HG02870 (cell line): ENCODE measurements around the gene CIB1.

ENCODE experiments used
- ATAC-seq: cut with Tn5 transposase; IDR thresholded peaks from one replicate; pipeline ENCODE4 v1.9.1; 2021; ENCODE audit warnings: mild to moderate bottlenecking, moderate library complexity; ENCODE audit not compliant: unreplicated experiment

CIB1 gene

GRCh38 chr15:90241343-90242192 is 7.8 kb upstream of the CIB1 start:
- ATAC-seq, result no peak

GRCh38 chr15:90240856-90241255 is 7.1 kb upstream of the CIB1 start:
- no peak for ATAC-seq

GRCh38 chr15:90239371-90239770 is 5.6 kb upstream of the CIB1 start:
- ATAC-seq, result no peak

- ATAC-seq, result peak; percentile 66
Observed at GRCh38 chr15:90234096-90234988, 601 bp upstream of the CIB1 start, which contains the start of gene GDPGP1. GDPGP1 (plus strand) TSS chr15:90234209; CDS start chr15:90240909, 6,700 bp downstream.

- ATAC-seq, result no peak
Observed at GRCh38 chr15:90232941-90233386, 777 bp downstream of the CIB1 start.

GRCh38 chr15:90232196-90232595 is 1.5 kb downstream of the CIB1 start:
- ATAC-seq, result no peak

GRCh38 chr15:90231028-90232017 is 2.4 kb downstream of the CIB1 start:
- ATAC-seq, result no peak

GRCh38 chr15:90230610-90231009 is 3.1 kb downstream of the CIB1 start:
- ATAC-seq, result no peak

GRCh38 chr15:90230071-90230494 is 3.7 kb downstream of the CIB1 start:
- ATAC-seq, result no peak

- no peak for ATAC-seq
Observed at GRCh38 chr15:90228960-90229359, 4.8 kb downstream of the CIB1 start.

GRCh38 chr15:90227816-90228772 is 5.6 kb downstream of the CIB1 start:
- no peak for ATAC-seq

GRCh38 chr15:90227336-90227735 is 6.4 kb downstream of the CIB1 start:
- no peak for ATAC-seq

- ATAC-seq, result no peak
Observed at GRCh38 chr15:90225504-90226234, 8.1 kb downstream of the CIB1 start.

- no peak for ATAC-seq
Observed at GRCh38 chr15:90225047-90225446, 8.7 kb downstream of the CIB1 start.

GRCh38 chr15:90223441-90224165 is 10.1 kb downstream of the CIB1 start:
- ATAC-seq, result no peak

GRCh38 chr15:90222547-90222946 is 11.2 kb downstream of the CIB1 start:
- ATAC-seq, result no peak

GRCh38 chr15:90221246-90221900 is 12.4 kb downstream of the CIB1 start:
- ATAC-seq, result no peak
